ENCODE data around the gene DVL1. TPM values are rescaled to one million over a fixed set of nuclear protein-coding genes. Genes with fewer than 3 reads are reported as not detected.
A peak's percentile ranks its signal among the peaks of the same experiment; 100 is the strongest.

Gene DVL1
- total RNA-seq, 1 donor from 2014 or later: 92.9 TPM

- Mint-ChIP-seq H3K4me3 (ENCODE audit: unreplicated experiment) (peak overlapping the region; percentile 90), H3K4me1 (ENCODE audit: unreplicated experiment) (peaks cover 70% of the 10 kb centered on the region), H3K9me3 (ENCODE audit: unreplicated experiment) (no peaks in the 10 kb centered on the region), H3K27me3 (ENCODE audit: unreplicated experiment) (no peaks in the 10 kb centered on the region), H3K27ac (ENCODE audit: unreplicated experiment) (peak overlapping the region; percentile 90), H3K36me3 (ENCODE audit: unreplicated experiment) (peaks cover 9% of the 10 kb centered on the region)
- TF ChIP-seq CTCF (IDR thresholded peaks at IDR 0.05): no peak
- DNase-seq (ENCODE audit: extremely low spot score, unreplicated experiment): no peak
Observed at GRCh38 chr1:1356796-1357401, 7.7 kb upstream of the DVL1 start.

- Mint-ChIP-seq H3K4me3 (ENCODE audit: unreplicated experiment) (peak overlapping the region; percentile 90), H3K9me3 (ENCODE audit: unreplicated experiment) (no peaks in the 10 kb centered on the region)
Observed at GRCh38 chr1:1356166-1356795, 7.1 kb upstream of the DVL1 start.

GRCh38 chr1:1355416-1355815 lies 6.2 kb upstream of the DVL1 start:
- Mint-ChIP-seq H3K27me3 (ENCODE audit: unreplicated experiment) (no peaks in the 10 kb centered on the region), H3K4me3 (ENCODE audit: unreplicated experiment) (no peak overlapping the region), H3K27ac (ENCODE audit: unreplicated experiment) (no peak overlapping the region), H3K4me1 (ENCODE audit: unreplicated experiment) (peaks cover 61% of the 10 kb centered on the region), H3K36me3 (ENCODE audit: unreplicated experiment) (peaks cover 9% of the 10 kb centered on the region), H3K9me3 (ENCODE audit: unreplicated experiment) (no peaks in the 10 kb centered on the region)
- TF ChIP-seq CTCF (IDR thresholded peaks at IDR 0.05): no peak
- no peak for DNase-seq (ENCODE audit: extremely low spot score, unreplicated experiment)

More at GRCh38 chr1:1356166-1356795, 7.1 kb upstream of the DVL1 start:
- H3K27me3 Mint-ChIP-seq (ENCODE audit: unreplicated experiment): no peaks in the 10 kb centered on the region
- peaks cover 9% of the 10 kb centered on the region for H3K36me3 Mint-ChIP-seq (ENCODE audit: unreplicated experiment)
- DNase-seq (ENCODE audit: extremely low spot score, unreplicated experiment): no peak
- TF ChIP-seq CTCF (IDR thresholded peaks at IDR 0.05): no peak
- peaks cover 69% of the 10 kb centered on the region for H3K4me1 Mint-ChIP-seq (ENCODE audit: unreplicated experiment)
- peak overlapping the region; percentile 90 for H3K27ac Mint-ChIP-seq (ENCODE audit: unreplicated experiment)

GRCh38 chr1:1354271-1355247 lies 5.3 kb upstream of the DVL1 start:
- no peak for DNase-seq (ENCODE audit: extremely low spot score, unreplicated experiment)
- no peaks in the 10 kb centered on the region for H3K9me3 Mint-ChIP-seq (ENCODE audit: unreplicated experiment)
- no peak overlapping the region for H3K27ac Mint-ChIP-seq (ENCODE audit: unreplicated experiment)
- TF ChIP-seq CTCF (IDR thresholded peaks at IDR 0.05): no peak
- H3K4me1 Mint-ChIP-seq (ENCODE audit: unreplicated experiment): peaks cover 56% of the 10 kb centered on the region
- H3K36me3 Mint-ChIP-seq (ENCODE audit: unreplicated experiment): peaks cover 9% of the 10 kb centered on the region
- no peaks in the 10 kb centered on the region for H3K27me3 Mint-ChIP-seq (ENCODE audit: unreplicated experiment)
- peak overlapping the region; percentile 72 for H3K4me3 Mint-ChIP-seq (ENCODE audit: unreplicated experiment)
